GM21447 (cell line): ENCODE measurements around the gene DCP2.

ENCODE experiments used
- ATAC-seq: cut with Tn5 transposase; IDR thresholded peaks from one replicate; pipeline ENCODE4 v1.9.1; 2021; ENCODE audit not compliant: unreplicated experiment

DCP2 gene

DNA sequence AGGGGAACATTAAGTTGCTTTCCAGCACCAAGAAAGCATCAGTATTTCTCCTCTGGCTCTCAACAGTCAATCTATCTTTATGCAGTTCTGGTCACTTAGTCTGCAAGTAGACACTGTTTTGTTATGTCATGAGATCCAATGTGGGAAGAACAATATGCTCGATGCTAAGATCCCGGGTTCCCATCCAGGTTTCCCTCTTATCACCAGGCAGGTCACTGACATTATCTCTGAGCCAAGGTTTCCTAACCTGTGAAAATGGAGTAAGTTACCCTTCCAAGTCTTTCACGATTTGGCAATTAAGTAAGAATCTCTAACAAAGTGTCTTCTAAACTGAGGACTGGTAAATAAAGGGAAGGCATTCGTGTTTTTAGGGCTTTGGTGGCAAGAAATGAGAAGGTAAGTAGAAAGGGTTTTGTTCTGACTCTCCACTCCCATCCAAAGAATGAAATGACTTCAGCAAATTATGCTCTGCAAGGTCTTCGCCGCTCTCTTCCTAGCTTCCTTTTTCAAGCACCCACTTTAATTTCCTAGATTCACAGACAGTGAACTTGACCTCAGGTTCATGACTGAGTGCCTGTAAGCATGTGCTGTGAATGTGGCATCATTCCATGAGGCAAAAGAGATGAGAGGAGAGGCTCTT is 86.4 kb downstream of the DCP2 start:
- no peak for ATAC-seq

DNA sequence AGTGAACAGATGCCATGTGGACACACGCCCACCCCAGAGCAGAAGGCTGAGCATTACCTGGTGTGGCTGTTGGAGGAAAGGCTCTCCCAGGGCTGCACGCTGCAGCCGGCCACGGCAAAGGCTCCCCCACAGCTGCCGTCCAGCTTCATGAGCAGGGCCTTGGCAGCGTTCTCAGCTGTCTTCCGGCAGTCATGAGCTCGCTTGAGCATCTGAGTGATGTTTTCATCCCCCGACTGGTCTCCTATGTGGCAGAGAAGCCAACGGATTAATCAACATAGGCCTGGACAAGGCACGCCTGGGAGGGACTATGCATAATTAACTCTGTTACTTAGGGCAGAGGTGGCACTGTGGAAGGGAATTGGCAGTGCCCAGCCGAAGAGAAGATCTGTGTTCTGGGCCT is 87.3 kb downstream of the DCP2 start:
- no peak for ATAC-seq

DNA sequence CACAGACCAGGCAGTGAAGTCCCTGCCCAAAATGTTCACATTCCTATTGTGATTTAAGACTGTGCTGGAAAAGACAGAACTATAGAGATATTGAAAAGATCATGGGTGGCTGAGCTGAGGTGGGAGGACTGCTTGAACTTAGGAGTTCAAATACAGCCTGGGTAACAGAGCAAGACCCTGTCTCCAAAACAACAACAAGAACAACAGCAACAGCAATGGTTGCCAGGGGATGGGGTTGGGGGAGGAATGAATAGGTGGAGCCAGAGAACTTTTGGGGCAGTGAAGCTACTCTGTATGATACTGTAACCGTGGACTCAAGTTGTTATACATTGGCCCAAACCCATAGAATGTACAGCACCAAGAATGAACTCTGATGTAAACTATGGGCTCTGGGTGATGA is 88.2 kb downstream of the DCP2 start:
- ATAC-seq: no peak

DNA sequence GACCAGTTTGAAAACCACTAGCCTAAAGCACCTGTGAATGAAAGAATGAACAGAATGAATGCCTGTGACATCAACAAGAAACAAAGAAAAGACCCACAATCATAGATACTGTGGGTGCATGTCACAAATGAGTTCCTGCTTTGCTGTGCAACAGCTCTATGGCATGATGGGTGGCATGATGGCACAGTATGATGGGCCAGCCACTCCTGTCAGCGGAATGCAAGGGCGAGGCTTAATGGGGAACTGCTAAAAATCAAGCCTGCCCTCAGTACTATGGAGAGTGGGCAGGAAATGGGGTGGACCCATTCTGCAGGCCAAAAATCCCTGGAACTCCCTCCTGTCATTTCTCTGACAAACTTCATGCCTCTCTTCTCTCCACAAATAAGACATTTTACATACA is 89.0 kb downstream of the DCP2 start:
- ATAC-seq: no peak

DNA sequence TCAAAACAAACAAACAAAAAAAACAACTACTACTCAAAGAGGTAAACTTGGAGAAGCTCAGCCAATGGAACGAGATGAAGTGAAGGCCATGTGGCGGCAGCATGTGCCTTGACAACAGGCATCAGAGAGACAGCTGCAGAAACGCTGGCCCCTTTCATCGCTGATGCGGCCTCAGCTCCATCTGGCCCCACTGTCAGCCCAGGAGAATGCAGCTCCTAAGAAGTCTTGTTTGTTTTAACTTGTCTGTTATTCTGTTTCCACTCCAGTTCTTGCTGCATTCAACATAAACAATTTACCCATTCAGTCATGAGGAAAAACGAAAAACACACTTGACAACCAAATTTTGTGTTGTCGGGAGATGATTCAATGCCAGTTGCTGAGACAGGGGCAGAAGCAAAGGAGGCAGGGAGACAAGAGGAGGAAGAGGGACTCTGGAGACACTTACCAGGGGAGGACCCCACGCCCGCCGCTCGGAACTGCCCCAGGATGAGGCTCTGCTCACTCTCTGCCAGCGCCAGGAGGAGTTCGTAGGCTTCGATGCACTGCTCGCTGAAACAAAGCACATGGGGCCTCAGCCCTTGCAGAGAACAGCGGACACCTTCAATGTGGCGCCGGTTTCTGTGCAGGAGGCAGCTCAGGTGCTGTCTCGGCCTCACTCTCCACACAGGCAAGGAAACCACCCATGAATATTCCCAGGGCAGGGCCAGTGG is 91.2 kb downstream of the DCP2 start:
- ATAC-seq: no peak

DNA sequence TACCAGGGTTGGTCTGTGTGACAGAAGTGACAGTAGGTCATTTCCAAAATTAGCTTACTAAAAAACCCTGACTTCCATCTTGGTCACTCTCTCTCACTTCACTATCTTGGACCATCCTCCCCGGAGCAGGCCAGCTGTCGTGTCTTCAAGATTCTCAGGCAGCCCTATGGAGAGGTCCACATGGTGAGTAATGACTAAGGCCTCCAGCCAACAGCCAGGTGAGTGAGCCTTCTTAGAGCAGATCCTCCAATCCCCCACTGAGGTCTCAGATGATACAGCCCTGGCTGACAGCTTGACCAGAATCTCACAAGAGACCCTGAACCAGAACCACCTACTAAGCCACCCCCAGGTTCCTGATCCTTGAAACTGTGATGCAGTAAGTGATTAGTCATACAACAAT is 92.0 kb downstream of the DCP2 start:
- ATAC-seq: no peak
